ENCODE results near the gene OPA1. TPM values are rescaled to one million over a fixed set of nuclear protein-coding genes. Genes with fewer than 3 reads are reported as not detected.

The OPA1 gene
- total RNA-seq, 4 donors from 2014 or later: 33.4 to 53.8 (median 37.9) TPM

GRCh38 chr3:193617628-193618027 lies 24.6 kb downstream of the OPA1 start:
- Histone ChIP-seq H3K27ac (no peak overlapping the region), H3K4me3 (no peak overlapping the region), H3K27me3 (no peaks in the 10 kb centered on the region), H3K36me3 (peaks cover 41% of the 10 kb centered on the region), H3K9me3 (no peaks in the 10 kb centered on the region), H3K4me1 (no peaks in the 10 kb centered on the region)
- no peak for DNase-seq (ENCODE audit: low spot score in 2 of 2)
- WGBS: 98% methylated on average over 1 of the region's 1 CpG
- no peak for TF ChIP-seq EP300 (IDR thresholded peaks at IDR 0.05)
- no peak for TF ChIP-seq POLR2AphosphoS5 (IDR thresholded peaks at IDR 0.05)
- no peak for TF ChIP-seq POLR2A (IDR thresholded peaks at IDR 0.05)
- TF ChIP-seq CTCF (IDR thresholded peaks at IDR 0.05): no peak

- Histone ChIP-seq H3K4me3 (no peak overlapping the region), H3K9me3 (no peaks in the 10 kb centered on the region), H3K36me3 (peaks cover 43% of the 10 kb centered on the region), H3K27me3 (no peaks in the 10 kb centered on the region), H3K4me1 (no peaks in the 10 kb centered on the region), H3K27ac (no peak overlapping the region)
- WGBS: 75% methylated on average over 1 of the region's 1 CpG
- DNase-seq (ENCODE audit: low spot score in 2 of 2): no peak
- no peak for TF ChIP-seq EP300 (IDR thresholded peaks at IDR 0.05)
- TF ChIP-seq CTCF (IDR thresholded peaks at IDR 0.05): no peak
- TF ChIP-seq POLR2A (IDR thresholded peaks at IDR 0.05): no peak
Measured at GRCh38 chr3:193620057-193620456, 27.0 kb downstream of the OPA1 start.

- peaks cover 41% of the 10 kb centered on the region for H3K36me3 ChIP-seq
- DNase-seq (ENCODE audit: low spot score in 2 of 2): no peak
- TF ChIP-seq POLR2AphosphoS5 (IDR thresholded peaks at IDR 0.05) (no peak), EP300 (IDR thresholded peaks at IDR 0.05) (no peak), CTCF (IDR thresholded peaks at IDR 0.05) (no peak), POLR2A (IDR thresholded peaks at IDR 0.05) (no peak)
- no peaks in the 10 kb centered on the region for H3K9me3 ChIP-seq
- no peak overlapping the region for H3K27ac ChIP-seq
- no peak overlapping the region for H3K4me3 ChIP-seq
- H3K27me3 ChIP-seq: no peaks in the 10 kb centered on the region
- no peaks in the 10 kb centered on the region for H3K4me1 ChIP-seq
Measured at GRCh38 chr3:193620650-193621049, 27.6 kb downstream of the OPA1 start.

- Histone ChIP-seq H3K36me3 (peaks cover 46% of the 10 kb centered on the region), H3K27ac (no peak overlapping the region), H3K4me1 (no peaks in the 10 kb centered on the region), H3K27me3 (no peaks in the 10 kb centered on the region), H3K4me3 (no peak overlapping the region), H3K9me3 (no peaks in the 10 kb centered on the region)
- WGBS: 87% methylated on average over 4 of the region's 4 CpGs
- TF ChIP-seq POLR2A (IDR thresholded peaks at IDR 0.05) (no peak), EP300 (IDR thresholded peaks at IDR 0.05) (no peak), CTCF (IDR thresholded peaks at IDR 0.05) (no peak), POLR2AphosphoS5 (IDR thresholded peaks at IDR 0.05) (no peak)
- no peak for DNase-seq (ENCODE audit: low spot score in 2 of 2)
Measured at GRCh38 chr3:193621127-193621526, 28.1 kb downstream of the OPA1 start.

GRCh38 chr3:193630005-193630404 lies 37.0 kb downstream of the OPA1 start:
- H3K27me3 ChIP-seq: no peaks in the 10 kb centered on the region
- no peaks in the 10 kb centered on the region for H3K9me3 ChIP-seq
- H3K4me3 ChIP-seq: no peak overlapping the region
- WGBS: 53% methylated on average over 3 of the region's 3 CpGs
- TF ChIP-seq CTCF (IDR thresholded peaks at IDR 0.05): no peak
- no peak overlapping the region for H3K27ac ChIP-seq
- no peaks in the 10 kb centered on the region for H3K4me1 ChIP-seq
- no peak for DNase-seq (ENCODE audit: low spot score in 2 of 2)
- H3K36me3 ChIP-seq: peaks cover 47% of the 10 kb centered on the region

Data from suprapubic skin (tissue), 4 donors.